ENCODE data around the gene HSF2BP.

- no peak for TF ChIP-seq CTCF (optimal IDR thresholded peaks at IDR 0.05 in 1 of 3, IDR thresholded peaks at IDR 0.05 in 1 of 3, conservative IDR thresholded peaks at IDR 0.05 in 1 of 3; ENCODE audit: extremely low read depth in 1 of 3, insufficient read depth in 2 of 3, low read length in 3 of 3)
- TF ChIP-seq EZH2 (IDR thresholded peaks at IDR 0.05; ENCODE audit: low read length): no peak
Measured at GRCh38 chr21:43608664-43609063, 50.6 kb downstream of the HSF2BP start.
